HS-27A (cell line): Measurements from ENCODE around the gene AMY1A.
"Not testable (repeated sequence)": the region's sequence is repeated elsewhere in the genome, so short reads cannot be mapped to it uniquely, and the experiment has no call there.

ENCODE experiments used
- DNase-seq: peaks from one replicate; pipeline ENCODE4 v3.0.0-alpha.2; 2012; ENCODE audit warnings: low read depth, missing footprints

Gene AMY1A

DNA sequence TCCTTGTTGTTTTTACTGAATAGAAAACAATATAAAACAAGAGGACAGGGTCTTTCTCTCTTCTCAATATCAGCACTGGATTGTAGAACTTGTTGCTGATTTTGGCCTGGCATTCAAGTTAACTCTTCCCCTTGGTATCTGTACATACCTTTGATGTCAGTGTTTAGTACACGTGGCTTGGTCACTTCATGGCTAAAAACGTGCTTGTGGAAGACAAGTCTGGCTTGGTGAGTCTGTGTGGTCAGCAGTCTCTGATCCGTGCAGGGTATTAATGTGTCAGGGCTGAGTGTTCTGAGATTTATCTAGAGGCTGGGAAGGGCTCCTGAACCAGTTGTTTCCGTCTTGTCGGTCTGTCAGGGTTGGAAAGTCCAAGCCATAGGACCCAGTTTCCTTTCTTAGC, at the start of gene AMY1A:
TSS of gene AMY1A (plus strand) at position 301 of the 400 bp plus-strand sequence. CDS start 571 bp downstream, outside the sequence.
- not testable (repeated sequence) for DNase-seq

DNA sequence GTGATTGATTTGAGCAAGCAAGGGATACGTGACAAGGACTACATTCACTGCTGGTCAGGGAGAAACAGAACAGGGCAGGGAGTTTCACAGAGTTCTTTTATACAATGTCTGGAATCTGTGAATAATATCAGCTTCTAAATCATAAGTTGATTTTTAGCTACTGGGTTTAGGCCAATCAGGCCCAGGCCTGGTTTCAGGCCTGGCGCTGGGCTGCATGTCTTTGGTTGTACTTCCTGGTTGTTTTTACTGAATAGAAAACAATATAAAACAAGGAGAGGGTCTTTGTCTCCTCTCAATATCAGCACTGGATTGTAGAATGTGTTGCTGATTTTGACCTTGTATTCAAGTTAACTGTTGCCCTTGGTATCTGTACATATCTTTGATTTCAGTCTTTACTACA, 39.2 kb upstream of the AMY1A start:
- DNase-seq = no peak

GRCh38 chr1:103616994-103617477, 38.5 kb upstream of the AMY1A start, which contains the start of gene AMY2A:
AMY2A (plus strand) TSS chr1:103617427; CDS start chr1:103617441, 14 bp downstream.
- DNase-seq = not testable (repeated sequence)

GRCh38 chr1:103627436-103627835, 28.1 kb upstream of the AMY1A start:
- not testable (repeated sequence) for DNase-seq

- not testable (repeated sequence) for DNase-seq
Measured at GRCh38 chr1:103641194-103641593, 14.4 kb upstream of the AMY1A start.

DNA sequence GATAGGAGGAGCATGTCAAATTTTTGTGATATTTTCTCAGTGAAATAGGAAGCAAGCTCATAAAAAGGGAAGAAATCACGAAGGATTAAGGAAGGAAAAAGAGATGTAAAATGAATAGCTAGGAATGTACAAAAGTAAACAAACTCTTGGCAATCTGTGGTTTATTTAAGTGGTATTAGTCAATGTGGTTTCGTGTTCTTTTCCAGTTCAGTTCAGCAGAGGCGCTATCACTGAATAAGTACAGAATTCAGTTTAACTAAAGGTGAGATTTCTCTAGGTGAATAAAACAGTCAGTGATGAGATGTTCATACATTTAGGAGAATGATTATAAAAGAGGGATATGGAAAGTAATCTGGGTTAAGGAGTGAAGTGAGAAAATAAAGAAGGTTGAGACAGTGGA, 11.7 kb upstream of the AMY1A start:
- DNase-seq = not testable (repeated sequence)

DNA sequence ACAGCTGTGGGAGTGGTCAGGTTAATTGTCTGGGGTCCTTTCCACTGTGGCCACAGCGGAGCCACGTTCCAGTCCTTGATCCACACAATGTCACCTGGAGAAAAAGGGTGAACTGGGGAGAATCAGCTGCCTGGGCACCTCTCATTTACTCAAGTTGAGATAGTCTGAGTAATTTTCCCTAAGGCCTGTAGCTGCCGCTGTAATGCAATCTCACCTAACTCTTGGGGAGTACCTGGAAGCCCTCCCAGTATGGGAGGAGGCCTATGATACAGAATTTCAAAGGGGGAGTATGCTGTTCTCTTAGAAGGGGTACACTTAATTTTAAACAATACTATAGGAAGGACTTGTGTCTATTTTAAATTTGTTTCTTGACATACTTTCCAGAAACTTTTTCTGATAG, 5.3 kb upstream of the AMY1A start:
- not testable (repeated sequence) for DNase-seq

DNA sequence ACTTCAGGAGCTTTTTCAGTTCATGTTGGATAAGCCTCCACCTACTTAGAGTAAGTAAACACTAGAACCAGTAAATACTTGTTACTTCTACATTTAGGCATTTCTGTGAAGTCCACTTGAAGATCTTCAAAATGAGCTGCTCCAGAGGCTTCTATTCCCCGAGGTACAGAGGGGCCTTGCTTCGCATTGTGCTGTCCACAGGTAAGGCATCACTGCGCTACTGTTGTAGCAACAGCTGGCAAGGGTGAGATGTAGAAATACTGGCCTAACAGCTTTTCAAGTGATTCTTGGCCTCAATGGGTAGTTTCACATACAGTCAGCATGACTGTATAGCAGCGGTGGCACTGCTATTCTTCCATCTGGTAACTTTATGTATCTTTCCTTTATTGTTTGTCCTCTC, 4.7 kb upstream of the AMY1A start:
- DNase-seq = not testable (repeated sequence)

- not testable (repeated sequence) for DNase-seq
Measured at GRCh38 chr1:103654133-103654532, 1.4 kb upstream of the AMY1A start.

DNA sequence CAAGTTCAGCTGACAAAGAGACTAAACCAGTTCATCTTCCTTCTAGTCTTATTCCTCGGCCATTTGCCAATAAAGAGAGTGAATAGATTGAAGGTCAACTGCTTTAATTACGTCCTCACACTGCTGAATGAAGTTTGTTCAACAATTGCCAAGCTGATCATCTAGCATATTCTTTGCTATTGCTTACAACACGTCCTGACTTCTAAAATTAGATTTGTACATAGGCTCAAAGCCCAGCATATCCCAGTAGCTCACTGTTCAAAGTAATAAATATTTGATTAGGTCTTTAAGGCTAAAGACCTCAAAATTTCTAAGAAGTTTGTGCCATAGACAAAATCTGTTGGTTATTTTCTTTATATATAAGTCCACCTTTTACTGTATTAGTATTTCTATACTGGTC, 20.8 kb downstream of the AMY1A start:
- DNase-seq = not testable (repeated sequence)

- not testable (repeated sequence) for DNase-seq
Measured at GRCh38 chr1:103696110-103696509, 40.5 kb downstream of the AMY1A start, which contains the start of gene AMY1B. AMY1B (minus strand) TSS chr1:103696210; CDS start chr1:103695639, 571 bp downstream.

DNA sequence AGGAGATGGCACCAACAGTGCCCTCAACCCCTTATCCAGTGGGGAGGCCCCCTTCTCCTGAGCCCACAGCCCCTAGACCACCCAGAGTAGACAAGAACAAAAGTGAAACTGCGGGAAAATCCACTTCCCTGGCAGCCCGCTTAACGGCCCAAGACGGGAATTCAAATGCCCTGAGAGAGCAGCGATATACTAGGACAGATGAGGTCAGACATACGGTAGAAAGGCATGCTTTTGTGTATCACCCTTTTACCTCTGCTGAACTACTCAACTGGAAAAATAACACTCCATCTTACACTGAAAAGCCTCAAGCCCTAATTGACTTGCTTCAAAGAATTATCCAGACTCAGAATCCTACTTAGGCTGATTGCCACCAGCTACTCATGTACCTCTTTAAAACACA, 41.9 kb downstream of the AMY1A start:
- DNase-seq = not testable (repeated sequence)

GRCh38 chr1:103700669-103701068, 45.1 kb downstream of the AMY1A start:
- not testable (repeated sequence) for DNase-seq

DNA sequence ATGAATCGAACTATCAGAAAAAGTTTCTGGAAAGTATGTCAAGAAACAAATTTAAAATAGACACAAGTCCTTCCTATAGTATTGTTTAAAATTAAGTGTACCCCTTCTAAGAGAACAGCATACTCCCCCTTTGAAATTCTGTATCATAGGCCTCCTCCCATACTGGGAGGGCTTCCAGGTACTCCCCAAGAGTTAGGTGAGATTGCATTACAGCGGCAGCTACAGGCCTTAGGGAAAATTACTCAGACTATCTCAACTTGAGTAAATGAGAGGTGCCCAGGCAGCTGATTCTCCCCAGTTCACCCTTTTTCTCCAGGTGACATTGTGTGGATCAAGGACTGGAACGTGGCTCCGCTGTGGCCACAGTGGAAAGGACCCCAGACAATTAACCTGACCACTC, 45.7 kb downstream of the AMY1A start:
- DNase-seq = not testable (repeated sequence)

- DNase-seq = not testable (repeated sequence)
Measured at GRCh38 chr1:103707670-103708069, 52.1 kb downstream of the AMY1A start.

DNA sequence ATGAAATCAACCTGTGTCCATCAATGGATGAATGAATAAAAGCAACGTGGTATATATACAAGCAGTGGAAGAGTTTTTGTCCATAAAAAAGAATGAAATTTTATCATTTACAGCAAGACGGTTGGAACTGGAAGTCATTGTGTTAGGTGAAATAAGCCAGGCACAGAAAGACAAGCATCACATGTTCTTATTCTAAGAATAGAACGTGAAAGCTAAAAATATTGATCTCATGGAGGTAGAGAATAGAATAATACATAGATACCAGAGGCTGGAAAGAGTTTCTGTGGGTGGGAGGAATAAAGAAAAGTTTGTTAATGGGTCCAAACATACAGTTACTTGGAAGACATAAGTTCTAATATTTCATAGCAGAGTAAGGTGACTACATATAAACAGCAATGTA, 54.8 kb downstream of the AMY1A start:
- DNase-seq = not testable (repeated sequence)
